Middle frontal gyrus (tissue), 1 donor: ENCODE results near the gene TSEN34.

Source experiments
- DNase-seq: peaks from one replicate; pipeline ENCODE4 v3.0.0-alpha.2; 2015; ENCODE audit warnings: low spot score; ENCODE audit errors: extremely low spot score

TSEN34 gene

GRCh38 chr19:54191011-54191810, at the start of gene TSEN34:
Gene TSEN34 (plus strand): TSS chr19:54191308. CDS start chr19:54191365, 57 bp downstream.
- peak; percentile 71 for DNase-seq

GRCh38 chr19:54141356-54141755, 49.8 kb upstream of the TSEN34 start:
- no peak for DNase-seq

GRCh38 chr19:54142166-54142780, 48.8 kb upstream of the TSEN34 start:
- no peak for DNase-seq

- no peak for DNase-seq
Observed at GRCh38 chr19:54145541-54146158, 45.5 kb upstream of the TSEN34 start.

GRCh38 chr19:54147676-54148075, 43.4 kb upstream of the TSEN34 start:
- DNase-seq, result no peak

- DNase-seq, result no peak
Observed at GRCh38 chr19:54148158-54148557, 43.0 kb upstream of the TSEN34 start.

- no peak for DNase-seq
Observed at GRCh38 chr19:54149021-54149812, 41.9 kb upstream of the TSEN34 start.

GRCh38 chr19:54151362-54152035, 39.6 kb upstream of the TSEN34 start:
- no peak for DNase-seq

- DNase-seq, result no peak
Observed at GRCh38 chr19:54152267-54152666, 38.8 kb upstream of the TSEN34 start.

- DNase-seq, result no peak
Observed at GRCh38 chr19:54152878-54153524, 38.1 kb upstream of the TSEN34 start.

GRCh38 chr19:54153731-54154326, 37.3 kb upstream of the TSEN34 start:
- DNase-seq, result no peak

GRCh38 chr19:54154603-54155345, 36.3 kb upstream of the TSEN34 start:
- no peak for DNase-seq

- no peak for DNase-seq
Observed at GRCh38 chr19:54155694-54156093, 35.4 kb upstream of the TSEN34 start.

- no peak for DNase-seq
Observed at GRCh38 chr19:54156490-54156889, 34.6 kb upstream of the TSEN34 start.

GRCh38 chr19:54156953-54157352, 34.2 kb upstream of the TSEN34 start:
- DNase-seq, result no peak

GRCh38 chr19:54158812-54159351, 32.2 kb upstream of the TSEN34 start:
- peak; percentile 4 for DNase-seq

- peak; percentile 100 for DNase-seq
Observed at GRCh38 chr19:54159352-54160181, 31.5 kb upstream of the TSEN34 start, which contains the start of gene LENG1. Gene LENG1 (minus strand): TSS chr19:54159721. CDS start chr19:54159695, 26 bp downstream.

GRCh38 chr19:54160182-54160811, 30.8 kb upstream of the TSEN34 start:
- DNase-seq, result peak; percentile 15
